ENCODE measurements around the gene DIPK1A.

DIPK1A gene

DNA sequence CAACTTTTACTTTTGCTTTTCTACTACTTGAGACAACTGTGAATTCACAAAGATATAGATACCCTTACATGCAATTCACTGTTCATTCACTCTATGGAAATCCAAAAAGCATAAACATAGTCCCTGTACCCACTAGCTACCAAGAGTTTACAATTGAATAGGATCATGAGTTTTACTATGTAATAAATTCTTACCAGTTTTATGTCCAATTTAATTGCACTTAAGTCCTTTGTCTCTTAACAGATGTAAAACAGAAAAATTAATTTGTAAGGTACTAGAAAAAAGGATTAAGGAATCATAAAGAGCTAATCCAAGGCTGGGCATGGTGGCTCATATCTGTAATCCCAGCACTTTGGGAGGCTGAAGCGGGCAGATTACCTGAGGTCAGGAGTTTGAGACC, 24.4 kb downstream of the DIPK1A start (continued):
- TF ChIP-seq, protein P1, sequence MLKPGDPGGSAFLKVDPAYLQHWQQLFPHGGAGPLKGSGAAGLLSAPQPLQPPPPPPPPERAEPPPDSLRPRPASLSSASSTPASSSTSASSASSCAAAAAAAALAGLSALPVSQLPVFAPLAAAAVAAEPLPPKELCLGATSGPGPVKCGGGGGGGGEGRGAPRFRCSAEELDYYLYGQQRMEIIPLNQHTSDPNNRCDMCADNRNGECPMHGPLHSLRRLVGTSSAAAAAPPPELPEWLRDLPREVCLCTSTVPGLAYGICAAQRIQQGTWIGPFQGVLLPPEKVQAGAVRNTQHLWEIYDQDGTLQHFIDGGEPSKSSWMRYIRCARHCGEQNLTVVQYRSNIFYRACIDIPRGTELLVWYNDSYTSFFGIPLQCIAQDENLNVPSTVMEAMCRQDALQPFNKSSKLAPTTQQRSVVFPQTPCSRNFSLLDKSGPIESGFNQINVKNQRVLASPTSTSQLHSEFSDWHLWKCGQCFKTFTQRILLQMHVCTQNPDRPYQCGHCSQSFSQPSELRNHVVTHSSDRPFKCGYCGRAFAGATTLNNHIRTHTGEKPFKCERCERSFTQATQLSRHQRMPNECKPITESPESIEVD (tag by site-specific recombination; IDR thresholded peaks at IDR 0.05) = peak; percentile 79

DNA sequence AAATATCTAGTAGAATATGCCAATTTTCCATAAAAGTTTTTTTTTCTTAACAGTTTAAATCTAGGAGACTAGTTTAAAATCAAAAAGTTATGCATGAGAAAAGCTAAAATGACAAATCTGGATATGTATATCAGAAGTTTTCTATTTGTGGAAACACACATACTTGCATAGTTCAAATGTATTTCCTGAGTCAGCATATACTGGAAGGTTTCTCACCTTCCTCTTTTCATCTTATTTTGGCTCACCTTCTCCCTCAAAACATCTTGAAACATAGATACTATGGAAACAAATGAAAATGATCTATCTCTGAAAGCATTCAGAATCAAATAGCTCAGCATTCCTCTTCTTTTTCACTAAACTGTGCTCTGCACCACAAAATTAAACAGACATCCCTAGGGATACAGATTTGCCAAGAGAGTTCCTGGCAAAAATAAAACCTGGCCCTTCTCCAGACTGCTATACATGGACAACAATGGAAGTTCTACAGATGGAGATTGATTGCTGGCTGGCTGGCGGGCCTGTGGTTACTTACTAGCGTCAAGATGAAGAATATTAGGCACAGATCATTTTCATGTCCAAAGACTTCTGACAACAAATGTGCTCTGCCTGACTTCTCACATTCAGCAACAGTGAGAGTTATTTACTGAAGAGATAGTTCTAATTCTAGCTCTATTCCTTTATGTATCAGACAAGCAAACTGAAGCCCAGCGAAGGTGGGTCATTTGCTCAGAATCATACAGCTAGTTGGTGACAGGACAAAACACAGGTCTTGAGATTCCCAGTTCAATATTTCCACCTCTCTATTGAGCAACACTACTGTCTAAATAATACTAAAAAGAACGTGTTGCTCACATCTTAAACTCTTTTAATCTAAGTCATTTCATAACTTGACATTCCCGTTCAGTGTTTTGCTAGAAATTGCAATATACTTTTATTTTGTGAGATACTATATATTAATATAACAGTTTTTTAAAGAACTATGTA, 26.6 kb downstream of the DIPK1A start:
- H3K9me3 ChIP-seq (ENCODE audit: control insufficient read depth, insufficient read depth, low read depth, low read length) = no peaks in the 10 kb centered on the region
- H3K4me1 ChIP-seq (ENCODE audit: control insufficient read depth, insufficient read depth, low read length) = peaks cover 6% of the 10 kb centered on the region; the same call in 1 of the 2 replicates
- ChIA-PET POLR2A (interaction anchor here (0.6 to 1.0 kb wide), 3 partner anchors 16 to 99 kb away, joined by 3 read pairs; no protein-coding TSS in a partner anchor), CTCF (interaction anchor here (0.6 to 1.4 kb wide), 4 partner anchors 8 to 59 kb away, joined by 3 read pairs; partner anchors contain the start of gene DIPK1A)
- peak overlapping the region; percentile 55 for H3K27ac ChIP-seq (ENCODE audit: extremely low read depth, low read depth, low read length)
- no peaks in the 10 kb centered on the region for H3K36me3 ChIP-seq (ENCODE audit: control insufficient read depth in 2 of 2, insufficient read depth in 1 of 2, low read length in 2 of 2)
- H3K4me3 ChIP-seq (ENCODE audit: low read depth, low read length) = no peak overlapping the region
- TF ChIP-seq ZNF366 (tag by site-specific recombination; conservative IDR thresholded peaks at IDR 0.05) (peak; percentile 76), ZSCAN16 (tag by site-specific recombination; IDR thresholded peaks at IDR 0.05) (no peak), ZFP37 (tag by site-specific recombination; IDR thresholded peaks at IDR 0.05) (no peak), ZNF621 (tag by site-specific recombination; IDR thresholded peaks at IDR 0.05) (no peak), ZEB2 (tag by site-specific recombination; IDR thresholded peaks at IDR 0.05) (0 out of 2 replicates have a peak, but pooled peaks have one; percentile 72), ZBTB1 (tag by site-specific recombination; IDR thresholded peaks at IDR 0.05) (no peak), OSR2 (tag by site-specific recombination; IDR thresholded peaks at IDR 0.05) (peak; percentile 80), TCF7L2 (IDR thresholded peaks at IDR 0.05; ENCODE audit: borderline replicate concordance, low read depth, low read length) (no peak), ZNF292 (tag by site-specific recombination; IDR thresholded peaks at IDR 0.05; ENCODE audit: borderline replicate concordance, low read depth) (no peak), ZNF311 (tag by site-specific recombination; IDR thresholded peaks at IDR 0.05; ENCODE audit: borderline replicate concordance) (no peak), HOXC10 (CRISPR knock-in tag; IDR thresholded peaks at IDR 0.05) (no peak), SP2 (tag by site-specific recombination; IDR thresholded peaks at IDR 0.05) (no peak), ZXDB (tag by site-specific recombination; IDR thresholded peaks at IDR 0.05) (peak; percentile 64), ZNF830 (tag by site-specific recombination; IDR thresholded peaks at IDR 0.05; ENCODE audit: low read depth) (no peak), ZBTB8A (tag by site-specific recombination; IDR thresholded peaks at IDR 0.05) (no peak), ZNF654 (tag by site-specific recombination; IDR thresholded peaks at IDR 0.05; ENCODE audit: low read depth) (no peak), ZNF2 (tag by site-specific recombination; IDR thresholded peaks at IDR 0.05) (peak; percentile 32; the same call in 1 of the 2 replicates), EGR2 (tag by site-specific recombination; IDR thresholded peaks at IDR 0.05; ENCODE audit: low read depth) (no peak), KLF16 (tag by site-specific recombination; IDR thresholded peaks at IDR 0.05) (no peak)
- TF ChIP-seq, protein P2, sequence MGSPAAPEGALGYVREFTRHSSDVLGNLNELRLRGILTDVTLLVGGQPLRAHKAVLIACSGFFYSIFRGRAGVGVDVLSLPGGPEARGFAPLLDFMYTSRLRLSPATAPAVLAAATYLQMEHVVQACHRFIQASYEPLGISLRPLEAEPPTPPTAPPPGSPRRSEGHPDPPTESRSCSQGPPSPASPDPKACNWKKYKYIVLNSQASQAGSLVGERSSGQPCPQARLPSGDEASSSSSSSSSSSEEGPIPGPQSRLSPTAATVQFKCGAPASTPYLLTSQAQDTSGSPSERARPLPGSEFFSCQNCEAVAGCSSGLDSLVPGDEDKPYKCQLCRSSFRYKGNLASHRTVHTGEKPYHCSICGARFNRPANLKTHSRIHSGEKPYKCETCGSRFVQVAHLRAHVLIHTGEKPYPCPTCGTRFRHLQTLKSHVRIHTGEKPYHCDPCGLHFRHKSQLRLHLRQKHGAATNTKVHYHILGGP (tag by site-specific recombination; IDR thresholded peaks at IDR 0.05) = no peak
- TF ChIP-seq, protein P3, sequence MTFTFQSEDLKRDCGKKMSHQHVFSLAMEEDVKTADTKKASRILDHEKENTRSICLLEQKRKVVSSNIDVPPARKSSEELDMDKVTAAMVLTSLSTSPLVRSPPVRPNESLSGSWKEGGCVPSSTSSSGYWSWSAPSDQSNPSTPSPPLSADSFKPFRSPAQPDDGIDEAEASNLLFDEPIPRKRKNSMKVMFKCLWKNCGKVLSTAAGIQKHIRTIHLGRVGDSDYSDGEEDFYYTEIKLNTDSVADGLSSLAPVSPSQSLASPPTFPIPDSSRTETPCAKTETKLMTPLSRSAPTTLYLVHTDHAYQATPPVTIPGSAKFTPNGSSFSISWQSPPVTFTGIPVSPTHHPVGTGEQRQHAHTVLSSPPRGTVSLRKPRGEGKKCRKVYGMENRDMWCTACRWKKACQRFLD (tag by site-specific recombination; IDR thresholded peaks at IDR 0.05) = no peak
- TF ChIP-seq, protein P4, sequence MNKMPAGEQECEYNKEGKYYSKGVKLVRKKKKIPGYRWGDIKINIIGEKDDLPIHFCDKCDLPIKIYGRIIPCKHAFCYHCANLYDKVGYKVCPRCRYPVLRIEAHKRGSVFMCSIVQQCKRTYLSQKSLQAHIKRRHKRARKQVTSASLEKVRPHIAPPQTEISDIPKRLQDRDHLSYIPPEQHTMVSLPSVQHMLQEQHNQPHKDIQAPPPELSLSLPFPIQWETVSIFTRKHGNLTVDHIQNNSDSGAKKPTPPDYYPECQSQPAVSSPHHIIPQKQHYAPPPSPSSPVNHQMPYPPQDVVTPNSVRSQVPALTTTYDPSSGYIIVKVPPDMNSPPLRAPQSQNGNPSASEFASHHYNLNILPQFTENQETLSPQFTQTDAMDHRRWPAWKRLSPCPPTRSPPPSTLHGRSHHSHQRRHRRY (tag by site-specific recombination; IDR thresholded peaks at IDR 0.05) = no peak
- TF ChIP-seq, protein P5, sequence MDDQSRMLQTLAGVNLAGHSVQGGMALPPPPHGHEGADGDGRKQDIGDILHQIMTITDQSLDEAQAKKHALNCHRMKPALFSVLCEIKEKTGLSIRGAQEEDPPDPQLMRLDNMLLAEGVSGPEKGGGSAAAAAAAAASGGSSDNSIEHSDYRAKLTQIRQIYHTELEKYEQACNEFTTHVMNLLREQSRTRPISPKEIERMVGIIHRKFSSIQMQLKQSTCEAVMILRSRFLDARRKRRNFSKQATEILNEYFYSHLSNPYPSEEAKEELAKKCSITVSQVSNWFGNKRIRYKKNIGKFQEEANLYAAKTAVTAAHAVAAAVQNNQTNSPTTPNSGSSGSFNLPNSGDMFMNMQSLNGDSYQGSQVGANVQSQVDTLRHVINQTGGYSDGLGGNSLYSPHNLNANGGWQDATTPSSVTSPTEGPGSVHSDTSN (CRISPR knock-in tag; IDR thresholded peaks at IDR 0.05) = no peak
- TF ChIP-seq, protein P6, sequence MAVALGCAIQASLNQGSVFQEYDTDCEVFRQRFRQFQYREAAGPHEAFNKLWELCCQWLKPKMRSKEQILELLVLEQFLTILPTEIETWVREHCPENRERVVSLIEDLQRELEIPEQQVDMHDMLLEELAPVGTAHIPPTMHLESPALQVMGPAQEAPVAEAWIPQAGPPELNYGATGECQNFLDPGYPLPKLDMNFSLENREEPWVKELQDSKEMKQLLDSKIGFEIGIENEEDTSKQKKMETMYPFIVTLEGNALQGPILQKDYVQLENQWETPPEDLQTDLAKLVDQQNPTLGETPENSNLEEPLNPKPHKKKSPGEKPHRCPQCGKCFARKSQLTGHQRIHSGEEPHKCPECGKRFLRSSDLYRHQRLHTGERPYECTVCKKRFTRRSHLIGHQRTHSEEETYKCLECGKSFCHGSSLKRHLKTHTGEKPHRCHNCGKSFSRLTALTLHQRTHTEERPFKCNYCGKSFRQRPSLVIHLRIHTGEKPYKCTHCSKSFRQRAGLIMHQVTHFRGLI (tag by site-specific recombination; IDR thresholded peaks at IDR 0.05) = peak; percentile 27; the same call in 1 of the 2 replicates

Data from HEK293 (cell line).